Measurements from ENCODE around the gene NMBR. TPM values are rescaled to one million over a fixed set of nuclear protein-coding genes. Genes with fewer than 3 reads are reported as not detected.

The NMBR gene
- total RNA-seq, 1 experiment from 2014 or later = not detected

- ChIA-PET POLR2A (ENCODE audit: unreplicated experiment) (no interaction called here), CTCF (no interaction called here)
- Histone ChIP-seq H3K4me3 (ENCODE audit: low read length) (no peak overlapping the region), H3F3A (ENCODE audit: low read length, unreplicated experiment) (no peaks in the 10 kb centered on the region), H3K27me3 (ENCODE audit: low read length) (no peaks in the 10 kb centered on the region), H3K36me3 (ENCODE audit: low read depth, low read length) (no peaks in the 10 kb centered on the region), H3K79me2 (ENCODE audit: low read length) (no peaks in the 10 kb centered on the region), H3K9ac (ENCODE audit: low read length) (no peak overlapping the region), H3K4me1 (ENCODE audit: insufficient read depth, low read length) (no peaks in the 10 kb centered on the region), H2AFZ (ENCODE audit: low read length) (no peak overlapping the region), H3K4me2 (ENCODE audit: low read length) (no peak overlapping the region), H4K20me1 (ENCODE audit: low read length) (no peaks in the 10 kb centered on the region), H3K9me3 (ENCODE audit: low read length) (no peaks in the 10 kb centered on the region), H3K27ac (ENCODE audit: low read length) (no peak overlapping the region), H3K9me2 (replicated peaks; ENCODE audit: low read length) (no peaks in the 10 kb centered on the region)
- TF ChIP-seq CTCF (conservative IDR thresholded peaks at IDR 0.05; ENCODE audit: low read depth, low read length) (no peak), EZH2 (IDR thresholded peaks at IDR 0.05; ENCODE audit: low read length, unreplicated experiment) (no peak), EZH2phosphoT487 (IDR thresholded peaks at IDR 0.05; ENCODE audit: borderline replicate concordance, low read length) (no peak)
- no peak for DNase-seq
- intact Hi-C loops (cut with micrococcal nuclease) = no loop called here
- BruUV-seq (replicated peaks) = no TSS peak
- no peak for ATAC-seq
These were observed 8.0 kb downstream of the NMBR start for GRCh38 chr6:142138876-142139275.

GRCh38 chr6:142132625-142133024, 14.3 kb downstream of the NMBR start, which contains the start of gene GJE1:
Gene GJE1 (plus strand): TSS chr6:142132925. CDS start chr6:142133159, 234 bp downstream.
- BruUV-seq (replicated peaks) = no TSS peak
- no peak within 1 kb of the TSS for H3K9ac ChIP-seq (ENCODE audit: low read length)

GRCh38 chr6:142130814-142131213, 16.1 kb downstream of the NMBR start:
- no TSS peak for BruUV-seq (replicated peaks)
- no peaks in the 10 kb centered on the region for H3F3A ChIP-seq (ENCODE audit: low read length, unreplicated experiment)
- ChIA-PET POLR2A (ENCODE audit: unreplicated experiment) (no interaction called here), CTCF (no interaction called here)
- ATAC-seq = no peak
- H3K79me2 ChIP-seq (ENCODE audit: low read length) = no peaks in the 10 kb centered on the region
- H3K27me3 ChIP-seq (ENCODE audit: low read length) = no peaks in the 10 kb centered on the region
- no peaks in the 10 kb centered on the region for H4K20me1 ChIP-seq (ENCODE audit: low read length)
- TF ChIP-seq CTCF (conservative IDR thresholded peaks at IDR 0.05; ENCODE audit: low read depth, low read length) = no peak
- TF ChIP-seq EZH2phosphoT487 (IDR thresholded peaks at IDR 0.05; ENCODE audit: borderline replicate concordance, low read length) = no peak
- no peak for TF ChIP-seq EZH2 (IDR thresholded peaks at IDR 0.05; ENCODE audit: low read length, unreplicated experiment)
- H3K4me3 ChIP-seq (ENCODE audit: low read length) = no peak overlapping the region
- DNase-seq = no peak
- H3K4me1 ChIP-seq (ENCODE audit: insufficient read depth, low read length) = no peaks in the 10 kb centered on the region
- H3K9ac ChIP-seq (ENCODE audit: low read length) = no peak overlapping the region
- H3K27ac ChIP-seq (ENCODE audit: low read length) = no peak overlapping the region
- no peak overlapping the region for H3K4me2 ChIP-seq (ENCODE audit: low read length)
- H2AFZ ChIP-seq (ENCODE audit: low read length) = no peak overlapping the region
- H3K9me2 ChIP-seq (replicated peaks; ENCODE audit: low read length) = no peaks in the 10 kb centered on the region
- H3K9me3 ChIP-seq (ENCODE audit: low read length) = no peaks in the 10 kb centered on the region
- no peaks in the 10 kb centered on the region for H3K36me3 ChIP-seq (ENCODE audit: low read depth, low read length)
- intact Hi-C loops (cut with micrococcal nuclease) = no loop called here

More at GRCh38 chr6:142132625-142133024, 14.3 kb downstream of the NMBR start, which contains the start of gene GJE1:
- no peaks in the 10 kb centered on the region for H3K9me3 ChIP-seq (ENCODE audit: low read length)
- H4K20me1 ChIP-seq (ENCODE audit: low read length) = no peaks in the 10 kb centered on the region
- H3K4me2 ChIP-seq (ENCODE audit: low read length) = no peak within 1 kb of the TSS
- ATAC-seq (no peak), DNase-seq (no peak)
- no peaks in the 10 kb centered on the region for H3K27me3 ChIP-seq (ENCODE audit: low read length)
- no peaks in the 10 kb centered on the region for H3K79me2 ChIP-seq (ENCODE audit: low read length)
- H3K4me1 ChIP-seq (ENCODE audit: insufficient read depth, low read length) = no peaks in the 10 kb centered on the region
- no peak within 1 kb of the TSS for H3K4me3 ChIP-seq (ENCODE audit: low read length)
- no peak for TF ChIP-seq EZH2 (IDR thresholded peaks at IDR 0.05; ENCODE audit: low read length, unreplicated experiment)
- no peak within 1 kb of the TSS for H2AFZ ChIP-seq (ENCODE audit: low read length)
- POLR2A ChIA-PET (ENCODE audit: unreplicated experiment) = no interaction called here
- CTCF ChIA-PET = no interaction called here
- no peaks in the 10 kb centered on the region for H3F3A ChIP-seq (ENCODE audit: low read length, unreplicated experiment)
- intact Hi-C loops (cut with micrococcal nuclease) = no loop called here
- H3K36me3 ChIP-seq (ENCODE audit: low read depth, low read length) = no peaks in the 10 kb centered on the region
- no peak within 1 kb of the TSS for H3K27ac ChIP-seq (ENCODE audit: low read length)
- no peaks in the 10 kb centered on the region for H3K9me2 ChIP-seq (replicated peaks; ENCODE audit: low read length)
